ENCODE results near the gene MTMR10. TPM values are rescaled to one million over a fixed set of nuclear protein-coding genes. Genes with fewer than 3 reads are reported as not detected.
A peak's percentile ranks its signal among the peaks of the same experiment; 100 is the strongest.

MTMR10 gene
- total RNA-seq, 1 donor from 2014 or later = 17.5 TPM

- DNase-seq (ENCODE audit: low read depth) = peak; percentile 65
Observed at GRCh38 chr15:30962079-30962478, 29.3 kb downstream of the MTMR10 start.

- no peak for DNase-seq (ENCODE audit: low read depth)
Observed at GRCh38 chr15:30958219-30958618, 33.2 kb downstream of the MTMR10 start.

GRCh38 chr15:30956216-30957124 is 35.0 kb downstream of the MTMR10 start:
- DNase-seq (ENCODE audit: low read depth) = peak; percentile 26

GRCh38 chr15:30954674-30955073 is 36.8 kb downstream of the MTMR10 start:
- DNase-seq (ENCODE audit: low read depth) = no peak

GRCh38 chr15:30953731-30954378 is 37.6 kb downstream of the MTMR10 start:
- peak; percentile 61 for DNase-seq (ENCODE audit: low read depth)

- DNase-seq (ENCODE audit: low read depth) = peak; percentile 34
Observed at GRCh38 chr15:30953183-30953582, 38.2 kb downstream of the MTMR10 start.

- no peak for DNase-seq (ENCODE audit: low read depth)
Observed at GRCh38 chr15:30943654-30944335, 47.6 kb downstream of the MTMR10 start.

GRCh38 chr15:30941520-30941919 is 49.9 kb downstream of the MTMR10 start:
- no peak for DNase-seq (ENCODE audit: low read depth)

GRCh38 chr15:30940359-30940758 is 51.1 kb downstream of the MTMR10 start:
- no peak for DNase-seq (ENCODE audit: low read depth)

GRCh38 chr15:30939161-30939560 is 52.3 kb downstream of the MTMR10 start:
- no peak for DNase-seq (ENCODE audit: low read depth)

GRCh38 chr15:30933293-30933692 is 58.1 kb downstream of the MTMR10 start:
- no peak for DNase-seq (ENCODE audit: low read depth)

- DNase-seq (ENCODE audit: low read depth) = no peak
Observed at GRCh38 chr15:30930422-30930821, 61.0 kb downstream of the MTMR10 start.

GRCh38 chr15:30929982-30930381 is 61.4 kb downstream of the MTMR10 start:
- DNase-seq (ENCODE audit: low read depth) = no peak

- peak; percentile 54 for DNase-seq (ENCODE audit: low read depth)
Observed at GRCh38 chr15:30929064-30929669, 62.3 kb downstream of the MTMR10 start.

GRCh38 chr15:30928076-30928475 is 63.4 kb downstream of the MTMR10 start:
- DNase-seq (ENCODE audit: low read depth) = no peak

- no peak for DNase-seq (ENCODE audit: low read depth)
Observed at GRCh38 chr15:30927148-30927761, 64.2 kb downstream of the MTMR10 start.

GRCh38 chr15:30926161-30926560 is 65.3 kb downstream of the MTMR10 start:
- DNase-seq (ENCODE audit: low read depth) = no peak

- no peak for DNase-seq (ENCODE audit: low read depth)
Observed at GRCh38 chr15:30925686-30926085, 65.7 kb downstream of the MTMR10 start.

GRCh38 chr15:30924353-30924752 is 67.1 kb downstream of the MTMR10 start:
- peak; percentile 80 for DNase-seq (ENCODE audit: low read depth)

GRCh38 chr15:30923429-30923828 is 68.0 kb downstream of the MTMR10 start:
- no peak for DNase-seq (ENCODE audit: low read depth)
